A549 (cell line): ENCODE data around the gene TP73.

ENCODE experiments used
- CEBPB ChIP-seq, 2 experiments: fragments of >200 bp in 1 of 2; sonication (Bioruptor Twin) in 1 of 2; formaldehyde crosslinking in 1 of 2; IDR thresholded peaks; 2 replicates each; pipeline ENCODE4 v1.6.1; 2012 to 2016
- CTCF ChIP-seq: fragments of >200 bp; sonication (Bioruptor Twin); formaldehyde crosslinking; IDR thresholded peaks from 3 replicates; pipeline ENCODE4 v1.5.1; 2016
- E2F6 ChIP-seq: IDR thresholded peaks from 2 replicates; pipeline ENCODE4 v1.6.1; 2012; ENCODE audit warnings: low read depth, borderline replicate concordance
- ESRRA ChIP-seq: fragments of 150-350 bp; IDR thresholded peaks from 2 replicates; pipeline ENCODE4 v1.6.1; 2014; ENCODE audit warnings: mild to moderate bottlenecking, low read length, borderline replicate concordance
- HMGXB4 ChIP-seq: fragments of 250-450 bp; sonication (Bioruptor Pico); IDR thresholded peaks from 2 replicates; pipeline ENCODE4 v1.5.0; 2021; ENCODE audit warnings: mild to moderate bottlenecking, moderate library complexity, borderline replicate concordance
- JUN ChIP-seq, 2 experiments: fragments of >200 bp; sonication (Bioruptor Twin); formaldehyde crosslinking; IDR thresholded peaks; 2 replicates in 1 of 2; 3 replicates in 1 of 2; pipeline ENCODE4 v1.6.1; 2016 to 2017
- KDM1A ChIP-seq: fragments of 200-600 bp; sonication (generic); IDR thresholded peaks from 2 replicates; pipeline ENCODE4 v1.6.1; 2016; ENCODE audit warnings: low read depth, mild to moderate bottlenecking
- KDM5A ChIP-seq: fragments of 200-600 bp; sonication (generic); IDR thresholded peaks from 2 replicates; pipeline ENCODE4 v1.6.1; 2016; ENCODE audit warnings: antibody characterized with exemption, mild to moderate bottlenecking
- MYC ChIP-seq: IDR thresholded peaks from 2 replicates; pipeline ENCODE4 v1.6.1; 2012; ENCODE audit warnings: mild to moderate bottlenecking, inconsistent platforms, low read length, improper control_type of control experiment, borderline replicate concordance
- POLR2A ChIP-seq: IDR thresholded peaks from 2 replicates; pipeline ENCODE4 v1.6.1; 2012; ENCODE audit warnings: mild to moderate bottlenecking, low read length
- POLR2AphosphoS2 ChIP-seq: conservative IDR thresholded peaks from 2 replicates; pipeline ENCODE4 v1.6.1; 2012; ENCODE audit warnings: low read length, improper control_type of control experiment, inconsistent platforms
- RFX5 ChIP-seq: fragments of 450-650 bp; IDR thresholded peaks from 2 replicates; pipeline ENCODE4 v1.7.1; 2014; ENCODE audit warnings: antibody characterized with exemption, mild to moderate bottlenecking, moderate library complexity
- SMC3 ChIP-seq: fragments of >200 bp; sonication (Bioruptor Twin); formaldehyde crosslinking; IDR thresholded peaks from 3 replicates; pipeline ENCODE4 v1.6.1; 2018; ENCODE audit warnings: inconsistent platforms

GRCh38 chr1:3759164-3759563 lies 106.8 kb downstream of the TP73 start:
- TF ChIP-seq KDM5A, result no peak
- no peak for TF ChIP-seq CTCF
- TF ChIP-seq KDM1A, result no peak
- TF ChIP-seq JUN (IDR thresholded peaks at IDR 0.05), result no peak
- no peak for TF ChIP-seq HMGXB4 (CRISPR knock-in tag)
- TF ChIP-seq ESRRA, result no peak
- TF ChIP-seq MYC, result no peak
- no peak for TF ChIP-seq CEBPB (IDR thresholded peaks at IDR 0.05)
- no peak for TF ChIP-seq RFX5
- TF ChIP-seq SMC3, result no peak
- TF ChIP-seq POLR2AphosphoS2, result no peak
- TF ChIP-seq POLR2A, result no peak
- no peak for TF ChIP-seq E2F6
